ENCODE measurements around the gene ACTN4.

Gene ACTN4

DNA sequence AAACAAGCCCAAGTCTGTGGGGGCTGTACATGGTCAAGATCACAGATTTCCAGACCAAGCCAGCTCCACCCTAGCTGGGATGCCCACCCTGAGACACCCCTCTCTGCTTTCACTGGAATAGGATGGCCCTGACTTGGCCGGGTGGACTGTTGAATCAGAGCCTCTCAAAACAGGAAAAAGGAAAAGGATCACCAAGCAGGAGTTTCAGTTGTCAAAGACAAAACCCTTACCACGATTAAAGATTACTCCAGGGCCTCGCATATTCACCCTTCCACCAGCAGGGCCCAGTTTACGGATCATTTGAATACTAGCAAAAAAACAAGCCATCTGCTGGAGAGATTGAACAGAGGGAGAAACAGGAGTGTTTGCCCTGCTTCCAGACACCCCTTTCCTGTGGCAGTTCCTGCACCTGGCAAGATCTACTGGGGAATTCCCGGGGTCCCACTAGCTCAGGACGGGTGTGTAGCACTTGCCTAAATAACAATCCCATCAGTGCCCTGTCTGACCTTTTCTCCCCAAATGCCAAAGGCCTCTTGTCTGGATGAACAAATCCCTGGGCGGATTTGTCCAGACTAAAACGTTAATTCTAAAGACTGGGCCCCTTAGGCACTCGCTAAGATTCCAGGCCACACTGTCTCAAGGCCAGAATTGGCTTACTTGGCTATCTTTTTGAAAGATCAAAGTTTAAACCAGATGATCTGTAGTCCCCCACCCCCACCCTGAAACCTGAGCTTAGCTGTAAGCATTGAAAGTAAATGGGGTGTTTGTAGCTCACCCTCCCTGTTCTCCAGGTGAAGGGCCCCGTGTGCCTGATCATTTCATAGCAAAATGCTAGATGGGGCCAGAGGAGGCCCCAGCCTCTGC, 38.4 kb downstream of the ACTN4 start:
- DNase-seq, result peak; percentile 70
- Histone ChIP-seq H3K36me3 (replicated peaks) (peaks cover 7% of the 10 kb centered on the region), H3K27me3 (replicated peaks) (no peaks in the 10 kb centered on the region), H3K4me3 (ENCODE audit: low read depth, low read length) (no peak overlapping the region), H3K27ac (peak overlapping the region; percentile 90)
- TF ChIP-seq, protein P1, sequence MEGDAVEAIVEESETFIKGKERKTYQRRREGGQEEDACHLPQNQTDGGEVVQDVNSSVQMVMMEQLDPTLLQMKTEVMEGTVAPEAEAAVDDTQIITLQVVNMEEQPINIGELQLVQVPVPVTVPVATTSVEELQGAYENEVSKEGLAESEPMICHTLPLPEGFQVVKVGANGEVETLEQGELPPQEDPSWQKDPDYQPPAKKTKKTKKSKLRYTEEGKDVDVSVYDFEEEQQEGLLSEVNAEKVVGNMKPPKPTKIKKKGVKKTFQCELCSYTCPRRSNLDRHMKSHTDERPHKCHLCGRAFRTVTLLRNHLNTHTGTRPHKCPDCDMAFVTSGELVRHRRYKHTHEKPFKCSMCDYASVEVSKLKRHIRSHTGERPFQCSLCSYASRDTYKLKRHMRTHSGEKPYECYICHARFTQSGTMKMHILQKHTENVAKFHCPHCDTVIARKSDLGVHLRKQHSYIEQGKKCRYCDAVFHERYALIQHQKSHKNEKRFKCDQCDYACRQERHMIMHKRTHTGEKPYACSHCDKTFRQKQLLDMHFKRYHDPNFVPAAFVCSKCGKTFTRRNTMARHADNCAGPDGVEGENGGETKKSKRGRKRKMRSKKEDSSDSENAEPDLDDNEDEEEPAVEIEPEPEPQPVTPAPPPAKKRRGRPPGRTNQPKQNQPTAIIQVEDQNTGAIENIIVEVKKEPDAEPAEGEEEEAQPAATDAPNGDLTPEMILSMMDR (IDR thresholded peaks at IDR 0.05; ENCODE audit: low read depth, low read length, missing control alignments), result peak; percentile 80
- in situ Hi-C loops (cut with HindIII; ENCODE audit: low pct_ligation_motif_present, low sequenced_read_pairs), result no loop called here

DNA sequence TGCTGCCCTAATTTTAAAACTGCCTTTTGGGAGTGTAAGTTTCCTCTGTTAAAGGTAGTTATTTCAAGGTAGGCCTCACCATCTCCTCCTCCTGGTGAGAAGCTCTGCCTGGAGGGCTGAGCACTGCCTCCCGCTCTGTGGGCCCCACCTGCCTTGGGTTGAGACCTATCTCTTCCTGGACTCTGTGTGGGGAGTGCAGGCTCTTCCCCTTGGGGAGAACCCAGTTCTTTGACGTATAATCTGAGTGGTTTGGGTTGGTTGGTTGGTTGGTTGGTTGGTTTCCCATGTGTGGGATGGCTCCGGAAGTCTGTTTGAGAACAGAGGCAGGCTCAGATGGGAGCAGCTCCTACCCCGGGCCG, 39.1 kb downstream of the ACTN4 start:
- DNase-seq, result no peak
- peaks cover 5% of the 10 kb centered on the region for H3K36me3 ChIP-seq (replicated peaks)
- H3K27ac ChIP-seq, result peak overlapping the region; percentile 90

DNA sequence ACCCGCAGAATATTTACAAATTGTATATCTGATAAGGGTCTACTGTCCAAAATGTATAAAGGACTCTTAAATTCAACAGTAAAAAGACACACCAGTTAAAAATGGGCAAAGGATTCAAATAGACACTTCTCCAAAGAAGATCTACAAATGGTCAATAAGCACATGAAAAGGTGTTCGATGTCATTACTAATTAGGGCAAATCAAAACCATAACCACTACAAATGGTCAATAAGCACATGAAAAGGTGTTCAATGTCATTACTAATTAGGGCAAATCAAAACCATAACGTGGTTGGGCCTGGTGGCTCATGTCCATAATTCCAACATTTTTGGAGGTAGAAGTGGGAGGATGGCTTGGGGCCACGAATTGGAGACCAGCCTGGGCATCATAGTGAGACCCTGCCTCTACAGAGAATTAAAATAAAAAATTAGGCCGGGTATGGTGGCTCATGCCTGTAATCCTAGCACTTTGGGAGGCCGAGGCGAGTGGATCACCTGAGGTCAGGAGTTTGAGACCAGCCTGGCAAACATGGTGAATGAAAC, 40.5 kb downstream of the ACTN4 start:
- no peak overlapping the region for H3K27ac ChIP-seq
- H3K27me3 ChIP-seq (replicated peaks), result no peaks in the 10 kb centered on the region
- in situ Hi-C loops (cut with HindIII; ENCODE audit: low pct_ligation_motif_present, low sequenced_read_pairs), result no loop called here
- H3K4me3 ChIP-seq (ENCODE audit: low read depth, low read length), result no peak overlapping the region
- H3K36me3 ChIP-seq (replicated peaks), result peaks cover 8% of the 10 kb centered on the region
- DNase-seq, result no peak
- TF ChIP-seq, protein P1 (IDR thresholded peaks at IDR 0.05; ENCODE audit: low read depth, low read length, missing control alignments), result no peak

More for the DNA sequence above, 39.1 kb downstream of the ACTN4 start:
- TF ChIP-seq, protein P1 (IDR thresholded peaks at IDR 0.05; ENCODE audit: low read depth, low read length, missing control alignments), result no peak
- no peaks in the 10 kb centered on the region for H3K27me3 ChIP-seq (replicated peaks)
- in situ Hi-C loops (cut with HindIII; ENCODE audit: low pct_ligation_motif_present, low sequenced_read_pairs), result no loop called here
- H3K4me3 ChIP-seq (ENCODE audit: low read depth, low read length), result no peak overlapping the region

DNA sequence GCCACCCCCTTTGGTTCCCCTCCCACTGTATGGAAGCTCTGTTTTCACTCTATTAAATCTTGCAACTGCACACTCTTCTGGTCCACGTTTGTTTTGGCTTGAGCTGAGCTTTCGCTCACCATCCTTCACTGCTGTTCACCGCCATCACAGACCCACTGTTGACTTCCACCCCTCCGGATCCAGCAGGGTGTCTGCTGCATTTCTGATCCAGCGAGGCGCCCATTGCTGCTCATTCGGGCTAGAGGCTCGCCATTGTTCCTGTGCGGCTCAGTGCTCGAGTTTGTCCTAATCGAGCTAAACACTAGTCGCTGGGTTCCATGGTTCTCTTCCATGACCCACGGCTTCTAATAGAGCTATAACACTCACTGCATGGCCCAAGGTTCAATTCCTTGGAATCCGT, 42.7 kb downstream of the ACTN4 start:
- H3K4me3 ChIP-seq (ENCODE audit: low read depth, low read length), result no peak overlapping the region
- in situ Hi-C loops (cut with HindIII; ENCODE audit: low pct_ligation_motif_present, low sequenced_read_pairs), result no loop called here
- TF ChIP-seq, protein P1 (IDR thresholded peaks at IDR 0.05; ENCODE audit: low read depth, low read length, missing control alignments), result no peak
- no peaks in the 10 kb centered on the region for H3K27me3 ChIP-seq (replicated peaks)
- peaks cover 15% of the 10 kb centered on the region for H3K36me3 ChIP-seq (replicated peaks)
- DNase-seq, result no peak
- H3K27ac ChIP-seq, result peak overlapping the region; percentile 97

DNA sequence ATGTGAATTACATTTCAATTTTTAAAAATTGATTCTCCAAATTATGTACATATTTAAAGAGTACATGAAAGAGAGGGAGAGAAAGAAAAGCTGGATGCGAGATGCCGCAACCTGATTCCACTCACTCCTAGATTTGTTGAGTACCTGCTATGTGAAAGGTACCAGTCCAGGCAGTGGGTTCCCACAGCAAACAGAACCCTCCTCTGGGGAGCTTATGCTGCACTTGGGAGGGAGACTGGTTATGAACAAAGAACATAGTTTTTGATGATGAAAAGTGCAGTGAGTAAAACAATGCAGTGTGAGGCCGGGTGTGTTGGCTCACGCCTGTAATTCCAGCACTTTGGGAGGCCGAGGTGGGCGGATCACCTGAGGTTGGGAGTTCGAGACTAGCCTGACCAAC, 43.4 kb downstream of the ACTN4 start:
- in situ Hi-C loops (cut with HindIII; ENCODE audit: low pct_ligation_motif_present, low sequenced_read_pairs), result no loop called here
- Histone ChIP-seq H3K27ac (peak overlapping the region; percentile 97), H3K36me3 (replicated peaks) (peaks cover 21% of the 10 kb centered on the region), H3K4me3 (ENCODE audit: low read depth, low read length) (no peak overlapping the region), H3K27me3 (replicated peaks) (no peaks in the 10 kb centered on the region)
- TF ChIP-seq, protein P1 (IDR thresholded peaks at IDR 0.05; ENCODE audit: low read depth, low read length, missing control alignments), result no peak
- DNase-seq, result no peak

Measured in brain microvascular endothelial cell (primary cell).